ENCODE results near the gene ONECUT2.

GRCh38 chr18:57431467-57432080 lies 3.6 kb upstream of the ONECUT2 start:
- TF ChIP-seq CTCF (IDR thresholded peaks at IDR 0.05) (no peak), POLR2A (IDR thresholded peaks at IDR 0.05) (no peak)
